SHP77 (cell line): ENCODE measurements around the gene PAX1.
A peak's percentile ranks its signal among the peaks of the same experiment; 100 is the strongest.

Experiments used
- DNase-seq, 2 experiments: peaks; one replicate each; lab custom pipeline; 2025; lab: John Stamatoyannopoulos, UW

The PAX1 gene

DNA sequence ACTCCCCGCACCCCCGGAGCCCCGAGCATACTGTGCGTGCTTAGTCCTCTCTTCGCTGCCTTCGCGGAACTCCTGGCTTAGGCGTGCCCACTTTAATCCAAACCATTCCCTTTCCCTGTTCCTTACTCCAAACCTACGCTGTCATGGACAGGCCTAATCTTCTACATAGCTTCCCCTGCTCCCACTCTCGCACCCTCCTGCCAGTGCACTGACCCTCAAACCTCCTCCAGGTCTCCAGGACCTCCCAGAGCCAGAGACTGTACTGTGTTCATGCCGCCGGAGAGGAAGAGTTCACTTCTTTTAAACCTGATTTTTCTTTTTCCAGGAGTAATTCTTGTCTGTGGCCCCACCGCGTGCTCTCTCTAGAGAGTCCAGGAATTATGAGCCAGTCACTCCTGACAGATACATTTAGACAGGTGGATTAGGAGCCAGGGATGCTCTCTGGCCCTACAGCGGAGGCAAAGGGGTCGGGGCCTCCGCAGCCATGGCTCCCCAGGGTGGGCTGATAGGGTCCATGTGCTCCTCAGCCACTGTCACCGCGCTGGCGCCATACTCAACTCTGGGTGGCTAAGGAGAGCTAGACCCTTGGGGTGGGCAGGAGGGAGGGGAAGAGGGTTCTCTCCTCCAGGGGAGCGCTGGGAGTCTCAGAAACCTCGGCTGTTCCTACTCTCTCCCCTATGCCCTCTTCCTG is 1.6 kb upstream of the PAX1 start:
- no peak for DNase-seq

DNA sequence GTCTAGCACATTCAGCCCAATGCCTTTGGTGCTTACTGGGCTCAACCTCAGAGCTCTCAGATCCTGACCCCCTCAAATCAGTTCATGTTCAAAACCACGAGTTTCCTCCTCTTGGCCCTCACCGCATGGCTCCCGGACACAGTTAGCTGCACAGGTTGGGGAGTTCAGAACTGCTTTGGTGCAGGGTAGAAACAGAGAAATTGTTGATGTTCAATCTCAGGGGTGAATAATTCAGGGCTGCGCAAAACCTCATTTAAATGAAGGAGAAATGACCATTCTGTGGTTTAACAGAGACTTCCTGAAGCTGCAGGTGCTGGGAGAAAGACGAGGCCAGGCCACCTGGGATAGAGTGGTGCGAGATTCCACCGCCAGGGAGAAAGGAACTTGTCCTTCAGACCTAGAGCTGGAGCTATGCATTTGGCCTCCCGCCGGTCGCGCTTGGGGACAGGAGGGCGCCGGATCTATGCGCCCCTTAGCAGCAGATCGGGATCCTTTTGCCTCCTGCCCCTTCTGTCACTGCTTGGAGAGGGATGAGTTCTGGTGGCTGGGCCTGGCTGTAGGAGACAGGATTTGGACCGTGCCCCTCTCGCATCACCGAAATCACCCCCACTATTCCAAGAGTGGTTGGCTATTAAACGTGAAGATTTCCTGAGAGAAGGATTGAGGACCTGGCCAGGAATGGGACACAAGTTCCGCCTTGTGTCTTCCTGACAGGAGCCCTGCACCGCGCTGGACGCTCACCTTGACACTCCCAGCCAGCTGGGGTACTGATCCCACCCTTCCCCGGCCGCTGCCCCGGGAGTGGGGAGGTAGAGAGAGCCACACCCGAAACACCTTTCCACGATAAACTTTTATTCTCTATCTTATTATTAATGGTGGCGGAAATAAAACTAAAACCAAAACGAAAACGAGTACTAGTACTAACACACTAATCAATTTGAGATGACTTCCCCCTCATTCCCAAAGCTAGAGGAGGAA is 767 bp upstream of the PAX1 start:
- DNase-seq: no peak

- DNase-seq: no peak
These were observed 1.1 kb downstream of the PAX1 start for GRCh38 chr20:21706261-21707195.

GRCh38 chr20:21707267-21707666 is 1.8 kb downstream of the PAX1 start:
- no peak for DNase-seq

GRCh38 chr20:21707999-21708737 is 2.7 kb downstream of the PAX1 start:
- DNase-seq: no peak

- DNase-seq: no peak
These were observed 3.5 kb downstream of the PAX1 start for GRCh38 chr20:21708738-21709534.

DNA sequence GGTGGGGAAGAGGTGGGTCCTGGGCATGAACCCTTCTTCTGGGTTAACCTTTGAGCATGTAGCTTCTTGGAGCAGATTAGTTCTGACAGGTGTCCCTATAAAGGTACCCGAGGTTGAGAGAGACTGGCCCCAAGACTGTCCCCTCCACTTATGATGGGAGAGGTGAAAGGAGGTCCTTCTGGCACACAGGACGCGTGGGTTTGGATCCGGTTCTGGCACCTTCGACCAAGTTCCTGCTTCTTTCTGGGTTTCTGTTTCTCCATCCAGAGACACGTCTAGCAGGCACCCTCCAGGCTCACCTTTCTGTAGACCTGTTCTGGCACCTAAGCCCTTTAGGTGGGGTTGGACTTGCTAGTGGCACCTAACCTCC is 4.1 kb downstream of the PAX1 start:
- DNase-seq: no peak

DNA sequence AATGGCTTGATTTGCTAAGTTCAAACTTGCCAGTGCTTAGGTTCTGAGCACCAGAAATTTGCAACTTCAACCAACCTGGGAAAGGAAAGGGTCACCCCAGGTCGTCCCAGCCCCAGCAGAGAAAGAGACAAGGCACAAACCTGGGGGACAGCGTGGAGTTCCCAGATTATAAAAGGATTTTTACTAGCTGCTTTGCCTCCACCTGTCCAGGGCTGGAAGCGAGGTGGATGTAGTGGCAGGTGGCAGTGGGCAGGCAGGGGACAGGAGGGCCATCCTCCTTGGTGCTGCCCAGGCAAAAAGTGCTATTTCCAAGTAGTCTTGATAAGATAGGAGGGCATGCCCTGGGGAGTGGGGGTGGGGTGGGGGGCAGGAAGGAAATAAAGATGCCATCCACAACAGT is 4.9 kb downstream of the PAX1 start:
- no peak for DNase-seq

GRCh38 chr20:21710863-21711431 is 5.5 kb downstream of the PAX1 start:
- DNase-seq: no peak

DNA sequence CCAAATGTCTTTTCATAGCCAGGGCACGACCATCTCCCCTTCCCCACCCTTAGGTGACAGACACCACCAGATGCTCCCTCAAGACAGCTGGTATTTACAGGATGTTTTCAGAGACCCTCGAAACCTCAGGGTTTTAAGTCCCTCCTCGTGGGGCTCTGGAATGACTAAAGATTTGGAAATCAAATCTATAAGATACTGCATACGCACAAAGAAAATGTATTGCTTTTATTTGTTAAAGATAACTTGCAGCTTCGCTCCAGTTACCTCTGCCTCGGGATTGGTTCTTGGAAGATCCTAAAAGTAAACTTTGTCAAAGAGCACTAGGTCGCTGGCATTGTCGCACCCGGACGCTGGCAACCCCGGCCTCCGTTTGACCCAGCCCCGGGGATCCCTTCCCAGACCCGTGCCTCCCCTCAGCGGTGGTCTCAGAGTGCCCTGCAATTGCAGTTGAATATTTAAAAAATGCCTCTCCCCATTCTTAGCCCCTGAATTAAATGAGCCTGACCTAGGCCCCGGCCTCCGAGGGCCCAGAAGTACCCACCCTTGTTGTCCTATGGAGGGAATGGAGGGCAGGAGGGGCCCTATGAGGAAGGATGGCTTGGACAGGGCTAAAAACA is 7.1 kb downstream of the PAX1 start:
- DNase-seq: no peak

GRCh38 chr20:21713470-21713869 is 8.0 kb downstream of the PAX1 start:
- DNase-seq: no peak

GRCh38 chr20:21713901-21714296 is 8.4 kb downstream of the PAX1 start:
- DNase-seq: no peak

DNA sequence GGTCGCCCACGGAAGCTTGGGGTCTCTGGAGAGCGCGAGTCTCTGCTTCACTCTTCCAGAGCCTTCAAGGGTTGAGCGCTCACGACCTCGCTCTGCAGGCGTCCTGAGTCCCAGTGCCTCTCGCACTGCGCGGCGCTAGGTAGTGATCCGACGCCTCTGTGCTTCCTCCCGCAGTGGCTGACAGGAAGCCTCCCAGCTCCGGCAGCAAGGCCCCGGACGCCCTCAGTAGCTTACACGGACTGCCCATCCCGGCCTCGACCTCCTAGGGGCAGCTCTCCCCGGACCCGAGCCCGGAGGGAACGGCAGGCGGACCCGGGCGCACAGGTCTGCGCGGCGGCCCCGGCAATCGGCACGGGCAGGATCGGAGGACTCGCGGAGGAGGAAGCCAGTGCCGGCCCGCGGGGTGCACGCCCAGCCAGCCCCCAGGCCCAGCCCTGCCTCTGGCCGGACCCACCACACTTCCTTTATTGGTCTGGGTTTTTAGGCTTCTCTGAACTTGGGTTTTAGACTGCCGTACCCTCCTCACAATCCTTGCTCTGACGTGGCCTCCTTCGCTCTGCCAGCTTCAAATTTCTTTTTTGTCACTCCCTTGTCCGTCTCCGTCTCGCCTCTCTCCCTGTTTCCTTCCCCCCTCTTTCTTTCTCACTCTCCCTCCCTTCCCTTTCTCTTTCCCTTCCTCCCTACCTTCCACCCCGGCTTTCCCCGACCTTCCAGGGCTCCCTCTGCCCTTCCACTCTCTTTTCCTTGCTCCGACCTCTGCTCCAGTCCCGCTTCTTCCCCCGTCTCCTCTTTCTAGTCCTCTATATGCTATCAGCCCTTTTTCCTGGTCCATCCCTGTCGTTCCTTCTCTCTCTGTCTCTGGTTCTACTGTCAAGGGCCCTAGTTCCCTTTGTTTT is 9.1 kb downstream of the PAX1 start:
- DNase-seq: no peak

GRCh38 chr20:21715193-21715881 is 9.9 kb downstream of the PAX1 start:
- no peak for DNase-seq

- peak; percentile 55 to 69 for DNase-seq
These were observed 14.2 kb downstream of the PAX1 start for GRCh38 chr20:21719592-21720214.

GRCh38 chr20:21725892-21726291 is 20.4 kb downstream of the PAX1 start:
- no peak for DNase-seq

- DNase-seq: no peak
These were observed 23.9 kb downstream of the PAX1 start for GRCh38 chr20:21729316-21729715.

GRCh38 chr20:21739161-21739560 is 33.7 kb downstream of the PAX1 start:
- peak; percentile 78 to 84 for DNase-seq
